ENCODE data around the gene PDZRN3.

The PDZRN3 gene

DNA sequence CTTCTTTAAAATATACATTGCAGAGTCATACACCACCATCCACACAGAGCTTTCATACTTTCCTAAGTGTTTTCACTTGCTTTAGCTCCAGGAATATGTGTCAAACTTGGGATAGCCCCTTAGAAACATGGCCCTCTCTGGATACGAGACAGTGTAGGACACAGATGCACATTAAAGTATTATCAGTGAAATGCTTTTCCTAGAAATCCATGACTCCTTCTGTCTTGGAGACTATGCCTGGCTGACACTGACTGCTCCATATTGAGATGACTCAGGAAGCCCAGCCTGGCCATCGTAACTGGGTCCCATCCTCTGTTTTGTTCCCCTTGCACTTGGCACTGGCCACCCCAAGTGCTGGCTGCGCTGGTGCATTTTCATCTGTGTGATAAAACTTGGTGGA is 204.8 kb downstream of the PDZRN3 start:
- no peak for DNase-seq
- POLR2A ChIA-PET = no interaction called here
- no peak overlapping the region for H3K4me3 ChIP-seq (ENCODE audit: control insufficient read depth in 1 of 7, extremely low read depth in 1 of 7, insufficient read depth in 4 of 7, low read depth in 2 of 7, low read length in 6 of 7)
- H3K9me3 ChIP-seq (ENCODE audit: control extremely low read depth in 1 of 5, control insufficient read depth in 4 of 5, insufficient read depth in 2 of 5, low read depth in 1 of 5, low read length in 4 of 5) = no peaks in the 10 kb centered on the region
- H3K4me1 ChIP-seq (ENCODE audit: control extremely low read depth in 1 of 4, control insufficient read depth in 4 of 4, insufficient read depth in 4 of 4, low read length in 3 of 4) = no peaks in the 10 kb centered on the region
- CTCF ChIA-PET = interaction anchor here (0.7 kb wide), 1 partner anchor 9 kb away, joined by 3 read pairs; no protein-coding TSS in a partner anchor
- no peak overlapping the region for H3K27ac ChIP-seq (ENCODE audit: insufficient read depth in 1 of 2, low read depth in 1 of 2, low read length in 2 of 2, poor library complexity in 1 of 2, severe bottlenecking in 2 of 2)
- peaks cover 0 to 8% (median 0%) of the 10 kb centered on the region in 5 experiments for H3K27me3 ChIP-seq (replicated peaks in 2 of 5; ENCODE audit: control insufficient read depth in 4 of 5, insufficient read depth in 5 of 5, low read length in 4 of 5)
- H3K36me3 ChIP-seq (ENCODE audit: control insufficient read depth in 4 of 4, insufficient read depth in 4 of 4, low read length in 3 of 4) = no peaks in the 10 kb centered on the region
- WGBS (ENCODE audit: insufficient coverage) = 100% methylated on average over 2 of the region's 3 CpGs

DNA sequence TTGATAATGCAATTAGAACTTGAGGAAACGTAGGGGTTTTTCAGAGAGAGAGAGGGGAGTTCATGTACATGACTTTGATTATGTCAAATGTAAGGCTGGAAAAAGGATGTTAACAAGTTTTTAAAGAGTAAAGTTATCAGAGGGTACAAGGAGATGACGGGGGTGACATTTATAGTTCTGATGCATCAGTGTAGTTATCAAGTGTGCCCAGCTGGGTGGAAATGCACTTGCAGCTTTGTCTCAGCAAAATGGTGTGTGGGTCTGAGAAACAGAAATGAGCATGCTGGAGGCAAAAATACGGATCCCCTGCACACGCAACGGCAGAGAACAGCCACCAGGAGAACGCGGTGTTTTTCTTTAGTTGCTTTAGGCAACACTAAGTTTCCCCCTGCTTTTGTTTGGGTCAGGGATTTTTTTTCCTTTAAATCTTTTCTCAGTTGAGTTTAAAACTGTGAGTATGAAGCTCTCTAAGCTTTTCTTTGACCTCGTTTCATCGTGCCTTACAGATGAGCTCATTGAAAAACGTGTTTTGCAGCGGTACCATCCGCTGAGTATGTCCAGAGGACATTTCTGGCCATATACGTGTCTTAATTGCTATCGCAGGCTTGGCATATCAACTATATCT is 205.4 kb downstream of the PDZRN3 start:
- no peaks in the 10 kb centered on the region for H3K4me1 ChIP-seq (ENCODE audit: control extremely low read depth in 1 of 4, control insufficient read depth in 4 of 4, insufficient read depth in 4 of 4, low read length in 3 of 4)
- CTCF ChIA-PET = interaction anchor here (0.7 kb wide), 1 partner anchor 10 kb away, joined by 3 read pairs; no protein-coding TSS in a partner anchor
- no peak overlapping the region for H3K27ac ChIP-seq (ENCODE audit: insufficient read depth in 1 of 2, low read depth in 1 of 2, low read length in 2 of 2, poor library complexity in 1 of 2, severe bottlenecking in 2 of 2)
- WGBS (ENCODE audit: insufficient coverage) = 92% methylated on average over 14 of the region's 14 CpGs
- H3K9me3 ChIP-seq (ENCODE audit: control extremely low read depth in 1 of 5, control insufficient read depth in 4 of 5, insufficient read depth in 2 of 5, low read depth in 1 of 5, low read length in 4 of 5) = no peaks in the 10 kb centered on the region
- no peak overlapping the region for H3K4me3 ChIP-seq (ENCODE audit: control insufficient read depth in 1 of 7, extremely low read depth in 1 of 7, insufficient read depth in 4 of 7, low read depth in 2 of 7, low read length in 6 of 7)
- peaks cover 0 to 8% (median 0%) of the 10 kb centered on the region in 5 experiments for H3K27me3 ChIP-seq (replicated peaks in 2 of 5; ENCODE audit: control insufficient read depth in 4 of 5, insufficient read depth in 5 of 5, low read length in 4 of 5)
- POLR2A ChIA-PET = no interaction called here
- DNase-seq = no peak
- H3K36me3 ChIP-seq (ENCODE audit: control insufficient read depth in 4 of 4, insufficient read depth in 4 of 4, low read length in 3 of 4) = no peaks in the 10 kb centered on the region

DNA sequence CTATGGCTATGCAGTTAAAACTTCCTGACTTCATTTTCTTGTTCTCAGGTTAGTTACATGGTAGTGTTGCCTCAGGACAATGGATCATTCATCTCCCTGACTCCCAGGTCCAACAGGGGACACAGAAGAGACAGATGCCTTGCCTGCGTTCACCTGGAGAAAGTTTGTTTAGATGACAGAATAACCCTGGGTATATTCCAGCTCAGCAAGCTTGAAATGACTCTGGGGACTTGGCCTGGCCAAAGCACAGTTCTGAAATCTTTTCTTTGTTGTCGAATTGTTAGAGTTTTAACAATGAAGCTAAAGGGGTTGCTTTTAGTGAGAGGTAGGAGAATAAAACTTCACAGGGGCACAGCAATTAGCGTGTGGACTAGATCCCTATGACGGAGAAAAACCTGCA is 206.1 kb downstream of the PDZRN3 start:
- 98% methylated on average over 4 of the region's 4 CpGs for WGBS (ENCODE audit: insufficient coverage)
- POLR2A ChIA-PET = no interaction called here
- no peaks in the 10 kb centered on the region for H3K4me1 ChIP-seq (ENCODE audit: control extremely low read depth in 1 of 4, control insufficient read depth in 4 of 4, insufficient read depth in 4 of 4, low read length in 3 of 4)
- H3K36me3 ChIP-seq (ENCODE audit: control insufficient read depth in 4 of 4, insufficient read depth in 4 of 4, low read length in 3 of 4) = no peaks in the 10 kb centered on the region
- DNase-seq = no peak
- H3K4me3 ChIP-seq (ENCODE audit: control insufficient read depth in 1 of 7, extremely low read depth in 1 of 7, insufficient read depth in 4 of 7, low read depth in 2 of 7, low read length in 6 of 7) = no peak overlapping the region
- peaks cover 0 to 9% (median 0%) of the 10 kb centered on the region in 5 experiments for H3K27me3 ChIP-seq (replicated peaks in 2 of 5; ENCODE audit: control insufficient read depth in 4 of 5, insufficient read depth in 5 of 5, low read length in 4 of 5)
- H3K27ac ChIP-seq (ENCODE audit: insufficient read depth in 1 of 2, low read depth in 1 of 2, low read length in 2 of 2, poor library complexity in 1 of 2, severe bottlenecking in 2 of 2) = no peak overlapping the region
- CTCF ChIA-PET = no interaction called here
- H3K9me3 ChIP-seq (ENCODE audit: control extremely low read depth in 1 of 5, control insufficient read depth in 4 of 5, insufficient read depth in 2 of 5, low read depth in 1 of 5, low read length in 4 of 5) = no peaks in the 10 kb centered on the region

DNA sequence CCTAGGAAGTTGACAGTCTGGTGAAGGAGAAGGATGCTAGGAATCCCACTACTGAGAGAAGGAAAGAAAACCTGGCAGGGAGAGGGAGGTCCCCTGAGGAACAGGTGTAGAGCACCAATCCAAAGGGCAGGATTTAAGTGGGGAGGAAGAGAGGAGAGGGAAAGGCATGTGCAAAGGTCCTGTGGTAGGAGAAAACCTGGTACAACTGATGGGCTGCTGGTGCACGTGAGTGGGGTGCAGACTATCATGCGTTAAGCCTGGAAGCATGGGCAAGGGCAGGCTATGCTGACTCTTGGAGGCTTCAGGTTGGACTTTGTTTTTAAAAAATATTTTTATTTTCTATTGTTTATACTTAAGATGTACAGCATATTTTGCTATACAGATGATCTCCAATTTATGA is 209.6 kb downstream of the PDZRN3 start:
- Histone ChIP-seq H3K4me3 (ENCODE audit: control insufficient read depth in 1 of 7, extremely low read depth in 1 of 7, insufficient read depth in 4 of 7, low read depth in 2 of 7, low read length in 6 of 7) (no peak overlapping the region), H3K27ac (ENCODE audit: insufficient read depth in 1 of 2, low read depth in 1 of 2, low read length in 2 of 2, poor library complexity in 1 of 2, severe bottlenecking in 2 of 2) (no peak overlapping the region), H3K9me3 (ENCODE audit: control extremely low read depth in 1 of 5, control insufficient read depth in 4 of 5, insufficient read depth in 2 of 5, low read depth in 1 of 5, low read length in 4 of 5) (no peaks in the 10 kb centered on the region), H3K36me3 (ENCODE audit: control insufficient read depth in 4 of 4, insufficient read depth in 4 of 4, low read length in 3 of 4) (no peaks in the 10 kb centered on the region), H3K27me3 (replicated peaks in 2 of 5; ENCODE audit: control insufficient read depth in 4 of 5, insufficient read depth in 5 of 5, low read length in 4 of 5) (peaks cover 0 to 12% (median 4%) of the 10 kb centered on the region in 5 experiments), H3K4me1 (ENCODE audit: control extremely low read depth in 1 of 4, control insufficient read depth in 4 of 4, insufficient read depth in 4 of 4, low read length in 3 of 4) (no peaks in the 10 kb centered on the region)
- 100% methylated on average over 2 of the region's 2 CpGs for WGBS (ENCODE audit: insufficient coverage)
- ChIA-PET POLR2A (no interaction called here), CTCF (no interaction called here)
- no peak for DNase-seq

GRCh38 chr3:73413619-73414018 is 211.1 kb downstream of the PDZRN3 start:
- no peaks in the 10 kb centered on the region for H3K4me1 ChIP-seq (ENCODE audit: control extremely low read depth in 1 of 4, control insufficient read depth in 4 of 4, insufficient read depth in 4 of 4, low read length in 3 of 4)
- ChIA-PET POLR2A (no interaction called here), CTCF (no interaction called here)

DNA sequence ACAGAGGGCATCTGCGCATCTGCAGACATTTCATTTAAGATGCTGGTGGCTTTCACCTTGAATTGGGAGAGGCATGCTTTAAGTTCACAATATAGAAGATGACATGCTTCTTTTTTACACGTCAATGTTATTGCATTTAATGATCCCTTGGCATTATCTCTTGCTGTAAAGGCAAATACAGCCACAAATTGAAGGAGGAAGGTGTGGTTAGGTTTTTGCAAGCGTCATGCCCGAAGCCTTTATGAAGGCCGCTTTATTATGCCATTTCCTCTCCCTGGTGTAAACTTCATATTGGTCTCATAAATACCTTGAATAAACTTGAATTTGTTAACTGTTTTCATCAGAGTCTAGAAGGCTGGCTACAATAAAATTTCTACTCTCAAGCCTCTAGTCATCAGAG is 212.7 kb downstream of the PDZRN3 start:
- H3K4me3 ChIP-seq (ENCODE audit: control insufficient read depth in 1 of 7, extremely low read depth in 1 of 7, insufficient read depth in 4 of 7, low read depth in 2 of 7, low read length in 6 of 7) = no peak overlapping the region
- DNase-seq = no peak
- H3K9me3 ChIP-seq (ENCODE audit: control extremely low read depth in 1 of 5, control insufficient read depth in 4 of 5, insufficient read depth in 2 of 5, low read depth in 1 of 5, low read length in 4 of 5) = no peaks in the 10 kb centered on the region
- no peaks in the 10 kb centered on the region for H3K36me3 ChIP-seq (ENCODE audit: control insufficient read depth in 4 of 4, insufficient read depth in 4 of 4, low read length in 3 of 4)
- 100% methylated on average over 1 of the region's 5 CpGs for WGBS (ENCODE audit: insufficient coverage)
- H3K27ac ChIP-seq (ENCODE audit: insufficient read depth in 1 of 2, low read depth in 1 of 2, low read length in 2 of 2, poor library complexity in 1 of 2, severe bottlenecking in 2 of 2) = no peak overlapping the region
- ChIA-PET POLR2A (no interaction called here), CTCF (no interaction called here)
- H3K27me3 ChIP-seq (replicated peaks in 2 of 5; ENCODE audit: control insufficient read depth in 4 of 5, insufficient read depth in 5 of 5, low read length in 4 of 5) = peaks cover 2 to 13% (median 4%) of the 10 kb centered on the region in 5 experiments
- no peaks in the 10 kb centered on the region for H3K4me1 ChIP-seq (ENCODE audit: control extremely low read depth in 1 of 4, control insufficient read depth in 4 of 4, insufficient read depth in 4 of 4, low read length in 3 of 4)

More at GRCh38 chr3:73413619-73414018, 211.1 kb downstream of the PDZRN3 start:
- H3K9me3 ChIP-seq (ENCODE audit: control extremely low read depth in 1 of 5, control insufficient read depth in 4 of 5, insufficient read depth in 2 of 5, low read depth in 1 of 5, low read length in 4 of 5) = no peaks in the 10 kb centered on the region
- H3K36me3 ChIP-seq (ENCODE audit: control insufficient read depth in 4 of 4, insufficient read depth in 4 of 4, low read length in 3 of 4) = no peaks in the 10 kb centered on the region
- WGBS (ENCODE audit: insufficient coverage) = 97% methylated on average over 8 of the region's 9 CpGs
- no peak overlapping the region for H3K27ac ChIP-seq (ENCODE audit: insufficient read depth in 1 of 2, low read depth in 1 of 2, low read length in 2 of 2, poor library complexity in 1 of 2, severe bottlenecking in 2 of 2)
- H3K4me3 ChIP-seq (ENCODE audit: control insufficient read depth in 1 of 7, extremely low read depth in 1 of 7, insufficient read depth in 4 of 7, low read depth in 2 of 7, low read length in 6 of 7) = no peak overlapping the region
- peaks cover 2 to 16% (median 4%) of the 10 kb centered on the region in 5 experiments for H3K27me3 ChIP-seq (replicated peaks in 2 of 5; ENCODE audit: control insufficient read depth in 4 of 5, insufficient read depth in 5 of 5, low read length in 4 of 5)
- DNase-seq = no peak

- no peak overlapping the region for H3K27ac ChIP-seq (ENCODE audit: insufficient read depth in 1 of 2, low read depth in 1 of 2, low read length in 2 of 2, poor library complexity in 1 of 2, severe bottlenecking in 2 of 2)
- WGBS (ENCODE audit: insufficient coverage) = 95% methylated on average over 7 of the region's 7 CpGs
- peaks cover 2 to 13% (median 6%) of the 10 kb centered on the region in 5 experiments for H3K27me3 ChIP-seq (replicated peaks in 2 of 5; ENCODE audit: control insufficient read depth in 4 of 5, insufficient read depth in 5 of 5, low read length in 4 of 5)
- H3K9me3 ChIP-seq (ENCODE audit: control extremely low read depth in 1 of 5, control insufficient read depth in 4 of 5, insufficient read depth in 2 of 5, low read depth in 1 of 5, low read length in 4 of 5) = no peaks in the 10 kb centered on the region
- no peaks in the 10 kb centered on the region for H3K36me3 ChIP-seq (ENCODE audit: control insufficient read depth in 4 of 4, insufficient read depth in 4 of 4, low read length in 3 of 4)
- DNase-seq = no peak
- POLR2A ChIA-PET = no interaction called here
- H3K4me1 ChIP-seq (ENCODE audit: control extremely low read depth in 1 of 4, control insufficient read depth in 4 of 4, insufficient read depth in 4 of 4, low read length in 3 of 4) = no peaks in the 10 kb centered on the region
- no peak overlapping the region for H3K4me3 ChIP-seq (ENCODE audit: control insufficient read depth in 1 of 7, extremely low read depth in 1 of 7, insufficient read depth in 4 of 7, low read depth in 2 of 7, low read length in 6 of 7)
- CTCF ChIA-PET = interaction anchor here (1.4 kb wide), 1 partner anchor 17 kb away, joined by 3 read pairs; no protein-coding TSS in a partner anchor
These were observed 213.2 kb downstream of the PDZRN3 start for GRCh38 chr3:73411545-73411944.
